GM19025 (cell line): ENCODE data around the gene GPC1.

Experiments used
- ATAC-seq: cut with Tn5 transposase; IDR thresholded peaks from one replicate; pipeline ENCODE4 v1.9.1; 2021; ENCODE audit warnings: mild to moderate bottlenecking, low read depth, moderate library complexity; ENCODE audit not compliant: unreplicated experiment

The GPC1 gene

GRCh38 chr2:240440251-240440650 lies 4.8 kb downstream of the GPC1 start:
- no peak for ATAC-seq

- ATAC-seq: no peak
These were observed 5.3 kb downstream of the GPC1 start for GRCh38 chr2:240440704-240441320.

- no peak for ATAC-seq
These were observed 6.0 kb downstream of the GPC1 start for GRCh38 chr2:240441326-240441992.

GRCh38 chr2:240441993-240442411 lies 6.5 kb downstream of the GPC1 start:
- no peak for ATAC-seq

- ATAC-seq: no peak
These were observed 7.6 kb downstream of the GPC1 start for GRCh38 chr2:240442891-240443715.

- ATAC-seq: no peak
These were observed 8.4 kb downstream of the GPC1 start for GRCh38 chr2:240443891-240444301.

GRCh38 chr2:240444464-240444863 lies 9.0 kb downstream of the GPC1 start:
- ATAC-seq: no peak

- ATAC-seq: no peak
These were observed 10.6 kb downstream of the GPC1 start for GRCh38 chr2:240445961-240446663.

GRCh38 chr2:240446664-240447175 lies 11.3 kb downstream of the GPC1 start:
- no peak for ATAC-seq

GRCh38 chr2:240447331-240447730 lies 11.9 kb downstream of the GPC1 start:
- no peak for ATAC-seq

- ATAC-seq: no peak
These were observed 12.5 kb downstream of the GPC1 start for GRCh38 chr2:240447934-240448333.

- no peak for ATAC-seq
These were observed 13.2 kb downstream of the GPC1 start for GRCh38 chr2:240448387-240449274.

- no peak for ATAC-seq
These were observed 14.5 kb downstream of the GPC1 start for GRCh38 chr2:240449764-240450531.

- no peak for ATAC-seq
These were observed 15.2 kb downstream of the GPC1 start for GRCh38 chr2:240450532-240451107.

GRCh38 chr2:240451108-240451611 lies 15.7 kb downstream of the GPC1 start:
- ATAC-seq: no peak

- no peak for ATAC-seq
These were observed 16.5 kb downstream of the GPC1 start for GRCh38 chr2:240451791-240452461.

- no peak for ATAC-seq
These were observed 17.2 kb downstream of the GPC1 start for GRCh38 chr2:240452462-240453256.
